Lower leg skin (tissue), 3 donors: ENCODE results near the gene TBX15.

Source experiments
- POLR2A ChIP-seq, 2 donors: fragments of 450-650 bp; IDR thresholded peaks; one replicate each; pipeline ENCODE4 v1.6.1; 2016 to 2017; ENCODE audit warnings: antibody characterized with exemption in 2 of 2, mild to moderate bottlenecking in 1 of 2, moderate library complexity in 1 of 2
- TF ChIP-seq, protein P1 (sequence below), 3 donors: fragments of 450-650 bp; IDR thresholded peaks; one replicate each; pipeline ENCODE4 v1.5.1; 2016; ENCODE audit warnings: antibody characterized with exemption in 3 of 3, mild to moderate bottlenecking in 3 of 3, moderate library complexity in 2 of 3

- TF ChIP-seq, protein P1, sequence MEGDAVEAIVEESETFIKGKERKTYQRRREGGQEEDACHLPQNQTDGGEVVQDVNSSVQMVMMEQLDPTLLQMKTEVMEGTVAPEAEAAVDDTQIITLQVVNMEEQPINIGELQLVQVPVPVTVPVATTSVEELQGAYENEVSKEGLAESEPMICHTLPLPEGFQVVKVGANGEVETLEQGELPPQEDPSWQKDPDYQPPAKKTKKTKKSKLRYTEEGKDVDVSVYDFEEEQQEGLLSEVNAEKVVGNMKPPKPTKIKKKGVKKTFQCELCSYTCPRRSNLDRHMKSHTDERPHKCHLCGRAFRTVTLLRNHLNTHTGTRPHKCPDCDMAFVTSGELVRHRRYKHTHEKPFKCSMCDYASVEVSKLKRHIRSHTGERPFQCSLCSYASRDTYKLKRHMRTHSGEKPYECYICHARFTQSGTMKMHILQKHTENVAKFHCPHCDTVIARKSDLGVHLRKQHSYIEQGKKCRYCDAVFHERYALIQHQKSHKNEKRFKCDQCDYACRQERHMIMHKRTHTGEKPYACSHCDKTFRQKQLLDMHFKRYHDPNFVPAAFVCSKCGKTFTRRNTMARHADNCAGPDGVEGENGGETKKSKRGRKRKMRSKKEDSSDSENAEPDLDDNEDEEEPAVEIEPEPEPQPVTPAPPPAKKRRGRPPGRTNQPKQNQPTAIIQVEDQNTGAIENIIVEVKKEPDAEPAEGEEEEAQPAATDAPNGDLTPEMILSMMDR (IDR thresholded peaks at IDR 0.05): no peak
- TF ChIP-seq POLR2A (IDR thresholded peaks at IDR 0.05): no peak
Observed at GRCh38 chr1:118877668-118878396, 110.3 kb downstream of the TBX15 start.
